Stimulated activated CD8-positive, alpha-beta memory T cell treated with anti-CD3 and anti-CD28 coated beads, Interleukin-15, amount 100 ng/mL, for 24 hours (primary cell): ENCODE data around the gene TMEM198.

Experiments
- DNase-seq: peaks from one replicate; pipeline ENCODE4 v3.0.0-alpha.2; 2020; ENCODE audit warnings: low read depth

TMEM198 gene

GRCh38 chr2:219508971-219509779 lies 34.7 kb upstream of the TMEM198 start:
- DNase-seq: no peak

- no peak for DNase-seq
Measured at GRCh38 chr2:219509780-219510511, 33.9 kb upstream of the TMEM198 start.

- no peak for DNase-seq
Measured at GRCh38 chr2:219510512-219511135, 33.2 kb upstream of the TMEM198 start.

- DNase-seq: no peak
Measured at GRCh38 chr2:219511547-219512325, 32.1 kb upstream of the TMEM198 start.

GRCh38 chr2:219512524-219513216 lies 31.2 kb upstream of the TMEM198 start:
- no peak for DNase-seq

GRCh38 chr2:219513787-219514186 lies 30.0 kb upstream of the TMEM198 start:
- no peak for DNase-seq

- no peak for DNase-seq
Measured at GRCh38 chr2:219514196-219514761, 29.5 kb upstream of the TMEM198 start, which contains the start of gene ASIC4. Gene ASIC4 (plus strand): TSS chr2:219514482. CDS start chr2:219514725, 243 bp downstream.

- no peak for DNase-seq
Measured at GRCh38 chr2:219514836-219515235, 29.0 kb upstream of the TMEM198 start.

GRCh38 chr2:219515874-219516629 lies 27.8 kb upstream of the TMEM198 start:
- DNase-seq: no peak

- no peak for DNase-seq
Measured at GRCh38 chr2:219516888-219517287, 26.9 kb upstream of the TMEM198 start.

GRCh38 chr2:219517954-219518778 lies 25.7 kb upstream of the TMEM198 start:
- no peak for DNase-seq

GRCh38 chr2:219519526-219519916 lies 24.3 kb upstream of the TMEM198 start:
- no peak for DNase-seq

GRCh38 chr2:219520079-219520478 lies 23.7 kb upstream of the TMEM198 start:
- DNase-seq: no peak

- no peak for DNase-seq
Measured at GRCh38 chr2:219521066-219521880, 22.6 kb upstream of the TMEM198 start.

GRCh38 chr2:219522111-219523030 lies 21.5 kb upstream of the TMEM198 start:
- DNase-seq: no peak

- DNase-seq: no peak
Measured at GRCh38 chr2:219523031-219523671, 20.7 kb upstream of the TMEM198 start.

- DNase-seq: no peak
Measured at GRCh38 chr2:219524817-219525216, 19.0 kb upstream of the TMEM198 start.
